IMR-90 (cell line): Measurements from ENCODE around the gene LPAR1. TPM values are rescaled to one million over a fixed set of nuclear protein-coding genes. Genes with fewer than 3 reads are reported as not detected.

ENCODE experiments used
- ATAC-seq: fragments of 200-7000 bp; cut with Tn5 transposase; 2 replicates; pipeline ENCODE4 v1.9.1; 2020; ENCODE audit warnings: low read depth, mild to moderate bottlenecking, moderate library complexity
- BruUV-seq: library from RNA; stranded (reverse); fragments of 400-500 nt; replicated peaks from 2 replicates; lab custom pipeline; 2021; lab: Mats Ljungman, UMichigan
- CTCF ChIA-PET: fragments of 300-600 bp; formaldehyde crosslinking; extraction: SDS; loops from one replicate; lab custom pipeline; 2021; ENCODE audit warnings: antibody characterized with exemption; lab: Yijun Ruan, JAX
- POLR2A ChIA-PET: fragments of 300-600 bp; sonication (Branson Sonifier 250); formaldehyde crosslinking; loops from one replicate; lab custom pipeline; 2022; ENCODE audit warnings: antibody characterized with exemption; ENCODE audit not compliant: unreplicated experiment; lab: Charles Lee
- DNase-seq: peaks from one replicate; pipeline ENCODE4 v3.0.0; 2013
- H2AFZ ChIP-seq: replicated peaks from 2 replicates; pipeline ENCODE3; 2013; ENCODE audit warnings: low read length, mild to moderate bottlenecking; ENCODE audit not compliant: poor library complexity
- H2AK5ac ChIP-seq: 2 replicates; pipeline ENCODE4 v1.6.1; 2013; ENCODE audit warnings: low read depth, low read length, inconsistent platforms
- H2AK9ac ChIP-seq: replicated peaks from 2 replicates; pipeline ENCODE3; 2013; ENCODE audit warnings: mild to moderate bottlenecking, low read depth, low read length, moderate library complexity; ENCODE audit not compliant: poor library complexity
- H2BK120ac ChIP-seq: 2 replicates; pipeline ENCODE4 v1.6.1; 2013; ENCODE audit warnings: low read depth, low read length, inconsistent platforms
- H2BK15ac ChIP-seq: 3 replicates; pipeline ENCODE4 v1.6.1; 2013; ENCODE audit warnings: low read depth, low read length, inconsistent platforms
- H2BK20ac ChIP-seq: 2 replicates; pipeline ENCODE4 v1.6.1; 2013; ENCODE audit warnings: low read depth, mild to moderate bottlenecking, inconsistent platforms, low read length, moderate library complexity
- H2BK5ac ChIP-seq: 2 replicates; pipeline ENCODE4 v1.6.1; 2013; ENCODE audit warnings: mild to moderate bottlenecking, low read depth, low read length, inconsistent platforms; ENCODE audit not compliant: poor library complexity, severe bottlenecking
- H3K14ac ChIP-seq: replicated peaks from 2 replicates; pipeline ENCODE4 v1.6.1; 2013; ENCODE audit warnings: low read depth, low read length, inconsistent platforms
- H3K18ac ChIP-seq: 2 replicates; pipeline ENCODE4 v1.6.1; 2013; ENCODE audit warnings: low read depth, low read length, control low read depth
- H3K23ac ChIP-seq: 2 replicates; pipeline ENCODE4 v1.6.1; 2013; ENCODE audit warnings: low read depth, low read length, inconsistent platforms
- H3K27ac ChIP-seq: 2 replicates; pipeline ENCODE4 v1.5.1; 2013; ENCODE audit warnings: mild to moderate bottlenecking, control low read depth, low read length; ENCODE audit not compliant: insufficient read depth
- H3K27me3 ChIP-seq: 2 replicates; pipeline ENCODE4 v1.6.1; 2013; ENCODE audit warnings: low read length; ENCODE audit not compliant: control insufficient read depth, insufficient read depth
- H3K36me3 ChIP-seq: 2 replicates; pipeline ENCODE4 v1.6.1; 2013; ENCODE audit warnings: low read length, mixed read lengths; ENCODE audit not compliant: control insufficient read depth, insufficient read depth
- H3K4ac ChIP-seq: 2 replicates; pipeline ENCODE4 v1.6.1; 2013; ENCODE audit warnings: low read depth, low read length, inconsistent platforms
- H3K4me1 ChIP-seq: 2 replicates; pipeline ENCODE4 v1.6.1; 2013; ENCODE audit warnings: low read length, mixed read lengths; ENCODE audit not compliant: control insufficient read depth, insufficient read depth
- H3K4me2 ChIP-seq: 2 replicates; pipeline ENCODE4 v1.6.1; 2013; ENCODE audit warnings: low read depth, mild to moderate bottlenecking, control low read depth, low read length, moderate library complexity
- H3K4me3 ChIP-seq: 2 replicates; pipeline ENCODE4 v1.5.1; 2013; ENCODE audit warnings: low read depth, mild to moderate bottlenecking, control low read depth, low read length, moderate library complexity; ENCODE audit not compliant: insufficient read depth
- H3K56ac ChIP-seq: 2 replicates; pipeline ENCODE4 v1.6.1; 2013; ENCODE audit warnings: low read length, inconsistent platforms; ENCODE audit not compliant: insufficient read depth; ENCODE audit errors: extremely low read depth
- H3K79me1 ChIP-seq, 2 experiments: 2 replicates each; pipeline ENCODE4 v1.6.1; 2013; ENCODE audit warnings: low read length in 2 of 2, inconsistent platforms in 1 of 2, low read depth in 1 of 2
- H3K9ac ChIP-seq: 2 replicates; pipeline ENCODE4 v1.6.1; 2013; ENCODE audit warnings: low read depth, low read length, control low read depth
- H3K9me1 ChIP-seq: 2 replicates; pipeline ENCODE4 v1.6.1; 2013; ENCODE audit warnings: low read length, inconsistent platforms; ENCODE audit not compliant: insufficient read depth
- H3K9me3 ChIP-seq: 2 replicates; pipeline ENCODE4 v1.6.1; 2013; ENCODE audit warnings: low read length; ENCODE audit not compliant: control insufficient read depth, insufficient read depth
- H4K20me1 ChIP-seq: 2 replicates; pipeline ENCODE4 v1.6.1; 2013; ENCODE audit warnings: low read length, inconsistent platforms; ENCODE audit not compliant: insufficient read depth
- H4K5ac ChIP-seq: 2 replicates; pipeline ENCODE4 v1.6.1; 2013; ENCODE audit warnings: mild to moderate bottlenecking, low read depth, low read length, control low read depth
- H4K8ac ChIP-seq, 2 experiments: 2 replicates each; pipeline ENCODE4 v1.6.1; 2013; ENCODE audit warnings: low read depth in 2 of 2, low read length in 2 of 2, control low read depth in 1 of 2, inconsistent platforms in 1 of 2
- H4K91ac ChIP-seq: 2 replicates; pipeline ENCODE4 v1.6.1; 2013; ENCODE audit warnings: low read depth, low read length, inconsistent platforms; ENCODE audit not compliant: insufficient read depth
- POLR2A ChIP-seq: IDR thresholded peaks from 2 replicates; pipeline ENCODE4 v1.6.1; 2012; ENCODE audit warnings: mild to moderate bottlenecking, low read depth, low read length
- RAD21 ChIP-seq: IDR thresholded peaks from 2 replicates; pipeline ENCODE4 v1.6.1; 2012; ENCODE audit warnings: low read length, improper control_type of control experiment
- RCOR1 ChIP-seq: IDR thresholded peaks from 2 replicates; pipeline ENCODE4 v1.6.1; 2012; ENCODE audit warnings: mild to moderate bottlenecking, low read length, improper control_type of control experiment; ENCODE audit not compliant: insufficient replicate concordance
- RFX5 ChIP-seq: IDR thresholded peaks from 2 replicates; pipeline ENCODE4 v1.8.0; 2012; ENCODE audit warnings: low read depth, mild to moderate bottlenecking, low read length, moderate library complexity
- USF2 ChIP-seq: fragments of 150-350 bp; IDR thresholded peaks from 2 replicates; pipeline ENCODE4 v1.6.1; 2017; ENCODE audit warnings: mild to moderate bottlenecking, antibody characterized with exemption, low read length, low read depth
- WGBS, 2 experiments: methylation state at CpG; one replicate each; pipeline versions ENCODE4 v1.1.5 to v1.1.7; 2013; ENCODE audit warnings: missing lambda C conversion rate in 2 of 2; ENCODE audit not compliant: insufficient read length in 1 of 2; ENCODE audit errors: extremely low coverage in 2 of 2; 5-methylcytosine and 5-hydroxymethylcytosine counted together
- dilution Hi-C: fragments of 300-500 bp; cut with HindIII; formaldehyde crosslinking; loops from one replicate; pipeline ENCODE4 v1.14.3; 2018; ENCODE audit warnings: low sequenced_read_pairs; ENCODE audit not compliant: unreplicated experiment
- in situ Hi-C: fragments of 300-500 bp; cut with MboI; formaldehyde crosslinking; loops from 3 replicates; pipeline ENCODE4 v1.14.3; 2019; ENCODE audit warnings: low sequenced_read_pairs, inconsistent platforms, mixed read lengths
- intact Hi-C: fragments of 100-400 bp; cut with micrococcal nuclease; formaldehyde crosslinking; loops from 2 replicates; pipeline ENCODE4 v1.10.0; 2022
- polyA plus RNA-seq, 3 experiments: library from polyadenylated mRNA; depleted of rRNA; stranded (reverse); fragments of >200 nt; gene quantifications; 2 replicates each; pipeline ENCODE4 v1.2.3, GENCODE V29; 2012; ENCODE audit warnings: low replicate concordance in 1 of 3
- total RNA-seq: library from RNA; depleted of rRNA; stranded (reverse); fragments of >200 nt; gene quantifications from 2 replicates; pipeline ENCODE4 v1.2.3, GENCODE V29; 2012

The LPAR1 gene
- total and polyA plus RNA-seq, 2 of the 4 experiments (the other 2 are of a cell fraction): 171 to 315 TPM

- TF ChIP-seq USF2 (no peak), RCOR1 (no peak)
Measured at GRCh38 chr9:110895147-110895905, 142.9 kb downstream of the LPAR1 start (continued).

- Histone ChIP-seq H4K5ac (no peak overlapping the region), H2AK5ac (no peak overlapping the region), H4K91ac (no peak overlapping the region), H3K4me1 (peaks cover 8% of the 10 kb centered on the region), H3K4me2 (no peak overlapping the region), H3K56ac (no peak overlapping the region), H3K9me1 (peaks cover 3% of the 10 kb centered on the region), H3K4ac (no peak overlapping the region), H3K14ac (no peak overlapping the region), H2BK5ac (no peak overlapping the region), H2BK20ac (no peak overlapping the region), H2BK15ac (no peak overlapping the region), H2AFZ (no peak overlapping the region), H3K79me1 (peaks cover 31 to 65% of the 10 kb centered on the region in 2 experiments), H4K20me1 (peaks cover 7% of the 10 kb centered on the region; the same call in 1 of the 2 replicates), H2AK9ac (no peak overlapping the region), H3K9ac (no peak overlapping the region), H2BK120ac (no peak overlapping the region), H3K4me3 (no peak overlapping the region), H3K36me3 (peaks cover 13% of the 10 kb centered on the region), H3K27ac (no peak overlapping the region; the same call in 1 of the 2 replicates), H3K27me3 (no peaks in the 10 kb centered on the region), H3K23ac (no peak overlapping the region), H3K18ac (no peak overlapping the region), H3K9me3 (no peaks in the 10 kb centered on the region), H4K8ac (no peak overlapping the region)
- DNase-seq (no peak), ATAC-seq (no peak)
- intact Hi-C loops (no loop called here), dilution Hi-C loops (no loop called here), in situ Hi-C loops (no loop called here)
- ChIA-PET CTCF (no interaction called here), POLR2A (no interaction called here)
- no TSS peak for BruUV-seq
- TF ChIP-seq RFX5: no peak
- no peak for TF ChIP-seq POLR2A
- TF ChIP-seq RAD21: no peak
- WGBS, 2 experiments: 100% methylated on average over 2 of the region's 5 CpGs; no CpG with 5 or more reads in 1 of the 2 experiments
Measured at GRCh38 chr9:110894731-110895130, 143.5 kb downstream of the LPAR1 start.
